GM19395 (cell line): ENCODE measurements around the gene NR5A1.

ENCODE experiments used
- ATAC-seq: cut with Tn5 transposase; IDR thresholded peaks from one replicate; pipeline ENCODE4 v1.9.1; 2021; ENCODE audit warnings: mild to moderate bottlenecking, moderate library complexity; ENCODE audit not compliant: unreplicated experiment

Gene NR5A1

GRCh38 chr9:124467410-124468060 lies 39.7 kb downstream of the NR5A1 start:
- ATAC-seq = no peak

- no peak for ATAC-seq
Observed at GRCh38 chr9:124465736-124466135, 41.5 kb downstream of the NR5A1 start.

- no peak for ATAC-seq
Observed at GRCh38 chr9:124462739-124463138, 44.5 kb downstream of the NR5A1 start.

- no peak for ATAC-seq
Observed at GRCh38 chr9:124458441-124458840, 48.8 kb downstream of the NR5A1 start.

- ATAC-seq = no peak
Observed at GRCh38 chr9:124457887-124458431, 49.2 kb downstream of the NR5A1 start.

GRCh38 chr9:124457079-124457886 lies 49.9 kb downstream of the NR5A1 start:
- no peak for ATAC-seq

GRCh38 chr9:124456341-124457078 lies 50.7 kb downstream of the NR5A1 start:
- no peak for ATAC-seq

- no peak for ATAC-seq
Observed at GRCh38 chr9:124455820-124456219, 51.4 kb downstream of the NR5A1 start.

GRCh38 chr9:124454791-124455443 lies 52.3 kb downstream of the NR5A1 start:
- no peak for ATAC-seq

GRCh38 chr9:124454296-124454695 lies 52.9 kb downstream of the NR5A1 start:
- no peak for ATAC-seq

GRCh38 chr9:124453586-124454191 lies 53.5 kb downstream of the NR5A1 start:
- no peak for ATAC-seq

GRCh38 chr9:124452841-124453585 lies 54.2 kb downstream of the NR5A1 start:
- ATAC-seq = no peak

GRCh38 chr9:124452326-124452725 lies 54.9 kb downstream of the NR5A1 start:
- ATAC-seq = no peak

- ATAC-seq = no peak
Observed at GRCh38 chr9:124450931-124451661, 56.1 kb downstream of the NR5A1 start.

GRCh38 chr9:124450241-124450924 lies 56.8 kb downstream of the NR5A1 start, which contains the start of gene ADGRD2:
Gene ADGRD2, plus strand, starts transcription at chr9:124450451. Its CDS starts 1,216 bp downstream, at chr9:124451667.
- ATAC-seq = no peak

GRCh38 chr9:124449381-124450151 lies 57.6 kb downstream of the NR5A1 start:
- no peak for ATAC-seq

GRCh38 chr9:124448019-124448418 lies 59.2 kb downstream of the NR5A1 start:
- no peak for ATAC-seq

- no peak for ATAC-seq
Observed at GRCh38 chr9:124447297-124447661, 59.9 kb downstream of the NR5A1 start.
